Gastroesophageal sphincter (tissue), 4 donors: ENCODE data around the gene OR52E2. TPM values are rescaled to one million over a fixed set of nuclear protein-coding genes. Genes with fewer than 3 reads are reported as not detected.
"Not testable (repeated sequence)": the region's sequence is repeated elsewhere in the genome, so short reads cannot be mapped to it uniquely, and the experiment has no call there.

Experiments used
- ATAC-seq: fragments of 150-250 bp; one replicate; pipeline ENCODE4 v1.9.1; 2016; ENCODE audit warnings: mild to moderate bottlenecking, moderate library complexity
- H3K27ac ChIP-seq, 4 donors: fragments of 200-600 bp; sonication (generic) in 3 of 4; 1 replicate in 3 of 4; 2 replicates in 1 of 4; pipeline ENCODE4 v1.5.1; 2016 to 2019
- H3K27me3 ChIP-seq: fragments of 200-600 bp; sonication (generic); one replicate; pipeline ENCODE4 v1.5.1; 2019
- H3K36me3 ChIP-seq, 2 donors: fragments of 200-600 bp; sonication (generic); one replicate each; pipeline ENCODE4 v1.5.1; 2019; ENCODE audit warnings: control low read depth in 1 of 2
- H3K4me1 ChIP-seq, 3 donors: fragments of 200-600 bp; sonication (generic); 1 replicate in 2 of 3; 2 replicates in 1 of 3; pipeline ENCODE4 v1.5.1; 2016 to 2019; ENCODE audit warnings: control low read depth in 2 of 3
- H3K4me3 ChIP-seq, 2 donors: fragments of 200-600 bp; sonication (generic); one replicate each; pipeline ENCODE4 v1.5.1; 2019; ENCODE audit warnings: mild to moderate bottlenecking in 1 of 2, moderate library complexity in 1 of 2
- H3K9me3 ChIP-seq, 3 donors: fragments of 200-600 bp; sonication (generic); one replicate each; pipeline ENCODE4 v1.5.1; 2017 to 2019; ENCODE audit warnings: control low read depth in 2 of 3
- CTCF ChIP-seq, 4 experiments: fragments of 200-600 bp in 2 of 4; fragments of 450-650 bp in 2 of 4; sonication (generic) in 1 of 4; IDR thresholded peaks; one replicate each; pipeline ENCODE4 v1.5.1; 2017 to 2019; ENCODE audit warnings: antibody characterized with exemption in 4 of 4, mild to moderate bottlenecking in 2 of 4, moderate library complexity in 2 of 4
- EP300 ChIP-seq: sonication (generic); formaldehyde crosslinking; IDR thresholded peaks from one replicate; pipeline ENCODE4 v1.6.1; 2017; ENCODE audit warnings: antibody characterized with exemption, mild to moderate bottlenecking
- POLR2A ChIP-seq, 2 donors: fragments of 450-650 bp; IDR thresholded peaks; one replicate each; pipeline ENCODE4 v1.6.1; 2017; ENCODE audit warnings: antibody characterized with exemption in 2 of 2, mild to moderate bottlenecking in 2 of 2, moderate library complexity in 1 of 2
- POLR2AphosphoS5 ChIP-seq: sonication (generic); formaldehyde crosslinking; IDR thresholded peaks from one replicate; pipeline ENCODE4 v1.6.1; 2017; ENCODE audit warnings: antibody characterized with exemption
- WGBS, 2 donors: methylation state at CpG; one replicate each; pipeline ENCODE4 v1.1.5; 2018; ENCODE audit warnings: low coverage in 1 of 2; 5-methylcytosine and 5-hydroxymethylcytosine counted together
- total RNA-seq, 4 donors: library from RNA; depleted of rRNA; stranded (reverse); fragments of >200 nt; gene quantifications; one replicate each; pipeline ENCODE4 v1.1.0, GENCODE V29; 2016

OR52E2 gene
- total RNA-seq, 4 donors from 2014 or later: not detected

GRCh38 chr11:5071799-5072198 is 12.4 kb upstream of the OR52E2 start:
- TF ChIP-seq CTCF (IDR thresholded peaks at IDR 0.05) (no peak), POLR2AphosphoS5 (no peak)
- H3K4me3 ChIP-seq: no peak overlapping the region
- H3K27ac ChIP-seq: no peak overlapping the region
- H3K27me3 ChIP-seq: peaks cover 4% of the 10 kb centered on the region
- H3K36me3 ChIP-seq: no peaks in the 10 kb centered on the region
- no peaks in the 10 kb centered on the region for H3K9me3 ChIP-seq
- no peak for ATAC-seq
- H3K4me1 ChIP-seq: no peaks in the 10 kb centered on the region
- 50 to 66% methylated on average over 2 to 3 of the region's 3 CpGs for WGBS, 2 donors

GRCh38 chr11:5069272-5069671 is 9.8 kb upstream of the OR52E2 start, which contains the start of gene OR52E1:
Gene OR52E1, plus strand, starts transcription at chr11:5069572.
- ATAC-seq: no peak
- no peak for TF ChIP-seq CTCF (IDR thresholded peaks at IDR 0.05)
- no peak for TF ChIP-seq POLR2A (IDR thresholded peaks at IDR 0.05)
- no peak for TF ChIP-seq POLR2AphosphoS5
- no peak for TF ChIP-seq EP300
- Histone ChIP-seq H3K4me3 (no peak within 1 kb of the TSS), H3K4me1 (no peaks in the 10 kb centered on the region), H3K36me3 (no peaks in the 10 kb centered on the region), H3K27me3 (peaks cover 4% of the 10 kb centered on the region), H3K9me3 (no peaks in the 10 kb centered on the region), H3K27ac (no peak within 1 kb of the TSS)
- 41 to 45% methylated on average over 3 of the region's 3 CpGs for WGBS, 2 donors

- no peaks in the 10 kb centered on the region for H3K9me3 ChIP-seq
- no peaks in the 10 kb centered on the region for H3K4me1 ChIP-seq
- ATAC-seq: no peak
- no peak overlapping the region for H3K27ac ChIP-seq
- no peaks in the 10 kb centered on the region for H3K27me3 ChIP-seq
- H3K36me3 ChIP-seq: no peaks in the 10 kb centered on the region
- no peak overlapping the region for H3K4me3 ChIP-seq
- TF ChIP-seq EP300 (no peak), CTCF (IDR thresholded peaks at IDR 0.05) (no peak), POLR2A (IDR thresholded peaks at IDR 0.05) (no peak), POLR2AphosphoS5 (no peak)
- 7 to 13% methylated on average over 1 of the region's 1 CpG for WGBS, 2 donors
Observed at GRCh38 chr11:5065027-5065426, 5.6 kb upstream of the OR52E2 start.

GRCh38 chr11:5058679-5059078 is 748 bp downstream of the OR52E2 start:
- H3K4me1 ChIP-seq, H3K4me3 ChIP-seq, H3K27me3 ChIP-seq, H3K9me3 ChIP-seq, H3K36me3 ChIP-seq, H3K27ac ChIP-seq, ATAC-seq: not testable (repeated sequence)
- 76 to 93% methylated on average over 2 to 5 of the region's 5 CpGs for WGBS, 2 donors

- no peaks in the 10 kb centered on the region for H3K4me1 ChIP-seq
- H3K9me3 ChIP-seq: no peaks in the 10 kb centered on the region
- no peaks in the 10 kb centered on the region for H3K27me3 ChIP-seq
- no peak overlapping the region for H3K4me3 ChIP-seq
- no peak for TF ChIP-seq POLR2AphosphoS5
- TF ChIP-seq POLR2A (IDR thresholded peaks at IDR 0.05): no peak
- no peak for TF ChIP-seq CTCF (IDR thresholded peaks at IDR 0.05)
- no peak for TF ChIP-seq EP300
- H3K36me3 ChIP-seq: no peaks in the 10 kb centered on the region
- no peak overlapping the region for H3K27ac ChIP-seq
- no peak for ATAC-seq
- WGBS, 2 donors: 81 to 83% methylated on average over 8 to 15 of the region's 15 CpGs
Observed at GRCh38 chr11:5046754-5047330, 12.6 kb downstream of the OR52E2 start.
